NCI-H1092 (cell line): ENCODE measurements around the gene SEC22B.
A peak's percentile ranks its signal among the peaks of the same experiment; 100 is the strongest.
"Not testable (repeated sequence)": the region's sequence is repeated elsewhere in the genome, so short reads cannot be mapped to it uniquely, and the experiment has no call there.

Experiments used
- DNase-seq: peaks from one replicate; lab custom pipeline; 2025; lab: John Stamatoyannopoulos, UW

The SEC22B gene

DNA sequence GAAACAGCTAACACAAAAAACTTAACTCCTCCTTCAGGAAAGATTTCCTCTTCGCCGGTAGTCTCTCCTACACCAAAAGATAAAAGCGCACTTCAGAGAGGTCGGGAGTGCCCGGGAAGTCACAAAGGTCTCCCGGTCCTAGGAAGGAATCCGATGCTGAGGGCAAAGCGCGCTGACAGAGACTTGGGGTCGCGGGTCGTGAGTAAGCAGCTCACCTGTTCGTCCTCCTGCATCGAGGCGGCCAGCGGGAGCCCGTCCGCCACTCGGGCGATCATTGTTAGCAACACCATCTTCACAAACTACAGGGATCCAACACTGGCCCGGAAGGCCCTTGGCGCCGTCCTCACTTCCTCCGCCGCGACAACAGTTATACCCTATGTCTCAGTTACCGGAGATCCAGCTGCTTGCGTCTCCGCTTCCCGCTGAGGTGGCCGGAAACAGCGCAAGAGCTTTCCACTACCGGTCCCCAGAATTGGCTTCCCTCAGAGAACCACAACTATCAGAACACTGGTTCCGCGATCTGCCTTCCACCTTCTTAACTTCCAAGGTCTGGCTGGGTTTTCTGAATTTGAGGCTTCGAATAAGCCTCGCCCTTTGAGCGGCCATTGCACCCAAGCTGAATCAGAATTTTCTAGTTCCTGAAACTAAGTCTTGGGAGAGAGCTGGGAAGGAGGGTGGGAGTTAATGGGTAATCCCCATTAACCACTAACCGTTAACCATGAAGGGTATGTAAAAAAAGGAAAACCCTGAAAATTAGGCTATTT is at the start of gene SEC22B:
Gene SEC22B (minus strand): TSS at position 429 of the 764 bp plus-strand sequence. CDS start 139 bp downstream, at position 290.
- DNase-seq, result peak; percentile 80

DNA sequence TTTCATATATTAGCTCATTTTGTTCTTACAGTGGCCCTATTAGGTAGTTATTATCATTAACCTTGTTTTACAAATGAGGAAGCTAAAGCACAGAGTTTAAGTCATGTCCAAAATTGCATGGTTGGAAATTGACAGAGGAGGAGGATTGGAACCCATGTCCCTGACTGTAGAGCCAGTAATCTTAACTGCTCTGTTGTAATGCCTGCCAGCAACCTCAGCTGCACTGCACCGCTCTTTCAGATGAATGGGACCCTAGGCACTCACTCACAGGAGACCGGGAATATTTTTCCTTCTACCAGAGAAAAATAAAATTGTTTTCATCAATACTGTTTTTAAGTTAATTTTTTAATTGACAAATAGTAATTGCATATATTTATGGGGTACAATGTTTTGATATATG is 41.6 kb upstream of the SEC22B start:
- DNase-seq, result not testable (repeated sequence)

DNA sequence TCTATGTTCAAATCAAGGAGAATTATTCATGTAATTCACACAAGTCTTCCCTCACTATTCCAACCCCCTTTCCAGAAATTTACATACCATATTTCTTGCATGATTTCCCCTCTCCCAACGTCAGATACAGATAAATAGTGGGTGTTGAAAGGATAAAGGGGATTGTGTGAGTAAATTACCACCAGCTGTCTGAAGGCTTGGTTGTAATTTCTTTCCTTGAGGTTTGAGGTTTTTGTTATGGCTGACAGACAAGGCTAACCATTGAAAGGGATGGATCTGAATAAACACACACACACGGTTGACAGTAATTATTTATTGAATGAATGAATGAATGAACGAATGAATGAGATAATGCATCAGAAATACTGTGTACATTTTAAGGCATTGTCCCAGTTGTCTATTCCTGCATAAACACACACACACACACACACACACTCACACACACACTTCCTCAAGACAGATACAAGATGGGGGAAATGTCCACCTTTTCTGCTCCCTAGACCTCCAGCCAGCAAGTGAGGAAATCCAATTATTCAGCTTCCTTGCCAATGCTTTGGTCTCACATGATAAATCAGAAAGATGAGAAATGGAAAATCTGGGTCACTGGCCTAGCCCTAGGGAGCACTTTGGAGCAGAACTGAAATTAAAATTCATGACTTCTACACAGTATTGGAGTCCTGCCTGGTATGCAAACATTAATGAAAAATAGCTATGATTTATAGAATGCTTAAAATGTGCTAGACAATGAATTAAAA is 41.0 kb upstream of the SEC22B start:
- not testable (repeated sequence) for DNase-seq

DNA sequence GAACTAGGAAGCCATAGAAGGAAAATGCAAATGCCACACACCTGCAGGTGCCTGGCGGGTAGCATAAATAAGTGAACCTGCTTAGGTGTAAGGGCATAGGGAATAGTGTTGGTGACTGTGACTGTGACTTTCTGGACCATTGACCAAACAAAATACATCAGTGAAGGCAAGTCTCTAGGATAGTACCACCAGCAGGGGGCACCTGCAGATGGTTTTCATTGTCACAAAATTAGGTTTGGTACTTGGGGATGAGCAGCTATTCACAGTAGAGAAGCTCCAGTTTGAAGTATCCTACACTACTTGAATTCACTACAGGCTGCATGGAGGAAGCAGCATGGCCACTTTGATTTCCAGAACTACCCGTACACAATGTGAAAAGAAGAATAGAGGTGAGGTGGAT is 37.3 kb upstream of the SEC22B start:
- DNase-seq, result not testable (repeated sequence)

DNA sequence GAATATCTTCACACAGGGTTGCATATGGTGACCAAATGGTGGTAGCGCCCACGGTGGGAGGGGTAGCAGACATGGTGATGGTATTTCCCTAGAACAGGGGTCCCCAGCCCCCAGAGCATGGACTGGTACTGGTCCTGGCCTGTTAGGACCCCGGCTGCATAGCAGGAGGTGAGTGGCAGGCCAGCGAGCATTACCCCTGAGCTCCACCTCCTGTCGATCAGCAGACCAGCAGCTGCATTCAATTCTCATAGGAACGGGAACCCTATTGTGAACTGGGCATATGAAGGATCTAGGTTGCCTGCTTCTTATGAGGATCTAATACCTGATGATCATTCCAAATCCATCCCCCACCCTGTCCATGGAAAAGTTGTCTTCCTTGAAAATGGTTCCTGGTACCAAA is 34.4 kb upstream of the SEC22B start:
- not testable (repeated sequence) for DNase-seq

DNA sequence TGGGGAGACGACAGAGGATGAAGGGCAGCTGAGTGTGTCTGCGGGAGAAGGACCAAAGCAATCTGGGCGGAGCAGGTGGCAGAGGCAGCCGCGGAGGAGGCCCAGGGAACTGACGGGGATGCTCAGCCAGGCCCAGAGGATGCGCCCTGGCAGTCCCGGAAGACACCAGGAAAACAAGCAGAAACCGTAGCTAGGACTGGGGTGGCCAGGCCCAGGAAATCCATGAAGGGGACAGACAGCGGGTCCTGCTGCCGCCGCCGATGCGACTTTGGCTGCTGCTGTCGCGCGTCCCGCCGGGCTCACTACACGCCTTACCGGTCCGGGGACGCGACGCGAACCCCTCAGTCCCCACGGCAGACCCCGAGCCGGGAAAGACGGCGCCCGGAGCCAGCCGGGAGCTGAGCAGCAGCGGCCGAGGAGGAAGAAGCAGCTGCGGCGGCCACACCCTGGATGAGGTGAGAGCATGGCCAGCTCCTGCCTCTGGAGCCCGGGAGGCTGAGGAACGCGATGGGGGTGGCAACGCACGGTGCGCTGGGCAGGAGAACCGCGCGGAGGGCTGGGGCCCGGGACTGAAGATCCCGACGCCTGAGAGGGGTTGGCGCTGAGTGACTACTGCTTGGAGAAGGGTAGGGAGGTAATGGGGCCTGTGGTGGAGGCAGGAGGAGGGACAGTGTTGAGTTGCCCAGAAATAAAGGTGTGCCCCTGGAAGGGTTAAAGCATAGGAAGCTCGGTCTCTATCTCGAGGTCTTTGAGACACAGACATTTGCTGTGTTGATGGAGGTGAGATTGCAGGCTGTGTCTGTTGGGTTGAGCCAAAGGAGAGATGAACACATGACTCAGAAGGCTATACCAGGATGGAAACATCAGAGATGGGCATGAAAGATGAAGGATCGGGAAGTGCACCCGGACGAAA is 20.8 kb upstream of the SEC22B start:
- DNase-seq, result not testable (repeated sequence)

DNA sequence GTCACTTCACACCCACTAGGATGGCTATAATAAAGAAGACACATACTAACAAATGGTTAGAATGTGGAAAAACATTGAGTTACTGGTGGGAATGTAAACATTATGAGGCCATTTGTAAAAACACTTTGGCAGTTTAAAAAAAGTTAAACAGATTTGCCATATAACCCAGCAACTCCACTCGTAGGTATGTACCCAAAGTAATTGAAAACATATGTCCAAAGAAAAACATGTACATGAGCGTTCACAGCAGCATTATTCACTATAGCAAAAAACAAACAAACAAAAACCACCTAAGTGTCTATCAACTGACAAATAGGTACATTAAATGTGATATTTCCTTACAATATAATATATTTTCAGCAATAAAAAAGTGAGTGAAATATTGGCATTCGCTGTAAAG is 12.3 kb upstream of the SEC22B start:
- DNase-seq, result not testable (repeated sequence)

DNA sequence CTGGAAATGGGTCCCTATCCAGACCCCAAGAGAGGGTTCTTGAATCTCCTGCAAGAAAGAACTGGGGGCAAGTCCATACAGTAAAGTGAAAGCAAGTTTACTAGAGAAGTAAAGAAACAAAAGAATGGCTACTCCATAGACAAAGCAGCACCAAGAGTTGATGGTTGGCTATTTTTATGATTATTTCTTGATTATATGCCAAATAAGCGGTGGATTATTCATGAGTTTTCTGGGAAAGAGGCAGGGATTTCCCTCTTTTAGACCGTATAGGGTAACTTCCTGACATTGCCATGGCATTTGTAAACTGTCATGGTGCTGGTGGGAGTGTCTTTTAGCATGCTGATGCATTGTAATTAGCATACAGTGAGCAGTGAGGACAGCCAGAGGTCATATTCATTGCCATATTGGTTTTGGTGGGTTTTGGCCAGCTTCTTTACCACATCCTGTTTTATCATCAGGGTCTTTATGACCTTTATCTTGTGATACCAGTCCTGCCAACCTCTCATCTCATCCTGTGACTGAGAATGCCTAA is 5.9 kb upstream of the SEC22B start:
- DNase-seq, result not testable (repeated sequence)

DNA sequence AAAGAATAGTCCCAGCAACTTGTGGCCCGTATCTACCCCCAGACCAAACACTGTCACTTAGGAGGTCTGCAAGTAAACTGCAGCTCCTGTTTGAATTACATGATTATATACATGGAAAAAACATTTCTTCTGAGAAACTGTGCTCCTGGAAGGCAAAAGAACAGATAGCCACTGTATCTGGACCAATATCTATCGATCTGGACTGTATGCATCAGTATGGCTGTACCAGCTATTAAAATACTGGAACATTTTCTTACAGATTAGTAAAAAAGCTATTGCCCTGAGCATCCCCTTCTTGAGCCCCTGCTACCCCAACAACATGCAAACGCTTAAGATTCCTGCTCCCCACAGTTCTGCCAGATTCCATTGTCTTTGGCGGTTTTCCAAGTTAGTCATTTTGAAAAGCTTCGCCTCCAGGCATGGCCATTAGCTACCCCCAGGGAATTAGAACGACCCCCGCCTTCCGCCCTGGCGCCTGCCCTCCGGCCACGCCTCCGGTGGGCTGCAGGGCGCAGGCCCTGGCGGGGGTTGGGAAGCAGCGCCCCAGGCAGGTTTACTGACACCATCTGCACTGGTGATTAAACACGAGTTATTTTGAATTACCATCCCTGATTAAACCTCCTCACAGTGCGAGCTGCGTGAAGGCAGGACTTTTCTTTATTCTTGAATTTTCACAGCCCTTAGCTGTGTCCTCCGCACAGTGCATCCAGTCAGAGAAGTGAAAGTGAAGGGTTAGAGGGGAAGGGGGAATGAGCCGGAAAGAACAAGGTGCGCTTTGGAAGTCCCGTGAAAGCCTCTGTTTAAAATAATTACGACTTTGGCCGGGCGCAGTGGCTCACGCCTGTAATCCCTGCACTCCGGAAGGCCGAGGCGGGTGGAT is 3.7 kb upstream of the SEC22B start:
- DNase-seq, result peak; percentile 70

DNA sequence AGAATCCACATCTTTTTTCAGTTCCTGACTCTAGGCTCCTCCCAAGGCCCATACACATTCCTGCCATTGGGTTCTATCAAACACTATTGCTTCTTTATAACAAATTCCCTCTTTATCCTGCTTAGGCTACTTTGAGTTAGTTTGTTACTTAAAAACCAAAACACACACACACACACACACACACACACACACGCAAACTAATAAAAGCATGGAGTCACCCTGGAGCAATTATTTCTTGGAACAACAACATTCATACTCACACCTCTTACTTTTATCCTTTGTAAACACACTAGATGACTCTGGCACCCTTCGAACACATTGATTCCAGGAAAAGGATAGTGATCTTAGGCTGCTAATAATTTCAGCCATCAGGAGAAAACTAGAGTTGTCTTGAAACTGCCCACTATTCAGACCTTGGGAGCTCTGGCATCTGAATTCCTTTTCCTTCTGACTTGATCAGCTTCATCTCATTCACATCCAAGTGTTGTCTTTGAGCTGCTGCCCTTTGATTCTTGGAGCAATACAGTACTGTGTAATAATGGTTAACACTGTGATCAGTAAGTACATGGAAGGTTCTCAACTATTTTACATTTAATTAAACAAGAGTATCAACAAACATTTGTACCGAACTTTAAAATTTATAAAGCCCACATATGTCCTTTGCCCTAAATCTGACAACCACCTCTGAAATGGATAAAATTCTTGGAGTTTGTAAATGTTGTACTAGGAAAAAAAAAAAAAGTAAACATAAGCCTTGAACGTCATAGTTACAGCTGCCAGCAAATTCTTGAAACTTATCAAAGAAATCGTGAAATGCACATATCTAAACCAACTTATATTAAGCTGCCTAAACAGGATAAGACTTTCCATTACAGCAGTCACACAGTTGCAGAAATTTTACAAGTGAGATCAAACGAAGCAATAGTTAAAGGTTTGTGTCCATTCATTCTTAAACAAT is 2.8 kb upstream of the SEC22B start:
- no peak for DNase-seq

DNA sequence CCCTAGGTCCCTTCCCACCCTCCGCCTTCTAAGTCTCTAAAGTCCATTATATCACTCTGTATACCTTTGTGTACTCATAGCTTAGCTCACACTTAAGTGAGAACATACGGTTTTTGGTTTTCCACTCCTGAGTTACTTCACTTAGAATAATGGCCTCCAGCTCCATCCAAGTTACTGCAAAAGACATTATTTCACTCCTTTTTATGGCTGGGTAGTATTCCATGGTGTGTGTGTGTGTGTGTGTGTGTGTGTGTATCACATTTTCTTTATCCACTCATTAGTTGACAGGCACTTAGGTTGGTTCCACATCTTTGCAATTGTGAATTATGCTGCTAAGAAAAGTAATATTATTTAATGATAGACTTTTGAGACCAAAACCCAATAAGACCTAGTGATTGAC is 1.7 kb upstream of the SEC22B start:
- DNase-seq, result not testable (repeated sequence)

DNA sequence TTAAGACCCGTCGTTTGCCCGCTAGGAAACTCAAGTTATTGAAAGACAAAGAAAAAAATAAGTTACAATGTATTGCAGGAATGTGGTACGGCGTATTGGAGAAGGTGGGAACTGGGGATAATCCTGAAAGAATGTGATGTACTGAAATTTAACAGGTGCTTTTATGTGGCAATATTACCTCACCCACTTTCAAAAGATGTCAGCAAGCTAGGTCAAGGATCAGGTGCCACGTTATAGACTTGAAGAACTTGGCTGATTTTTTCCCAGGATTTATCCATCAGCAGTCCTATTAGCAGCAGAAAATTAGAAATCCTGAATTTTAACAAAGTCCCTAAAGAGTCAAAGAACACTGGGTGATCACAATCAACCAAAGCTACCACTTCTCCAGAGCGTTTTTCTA is 632 bp downstream of the SEC22B start:
- DNase-seq, result not testable (repeated sequence)

DNA sequence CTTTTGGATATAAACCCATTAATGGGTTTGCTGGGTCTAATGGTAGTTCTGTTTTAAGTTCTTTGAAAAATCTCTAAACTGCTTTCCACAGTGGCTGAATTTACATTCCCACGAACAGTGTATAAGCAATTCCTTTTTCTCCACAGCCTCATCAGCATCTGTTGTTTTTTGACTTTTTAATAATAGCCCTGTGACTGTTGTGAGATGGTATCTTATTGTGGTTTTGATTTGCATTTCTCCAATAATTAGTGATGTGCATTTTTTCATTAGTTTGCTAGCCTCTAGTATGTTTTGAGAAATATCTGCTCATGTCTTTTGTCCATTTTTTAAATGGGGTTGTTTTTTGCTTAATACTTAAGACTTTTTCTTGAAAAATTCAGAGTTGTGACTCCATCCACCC is 11.6 kb downstream of the SEC22B start:
- not testable (repeated sequence) for DNase-seq

DNA sequence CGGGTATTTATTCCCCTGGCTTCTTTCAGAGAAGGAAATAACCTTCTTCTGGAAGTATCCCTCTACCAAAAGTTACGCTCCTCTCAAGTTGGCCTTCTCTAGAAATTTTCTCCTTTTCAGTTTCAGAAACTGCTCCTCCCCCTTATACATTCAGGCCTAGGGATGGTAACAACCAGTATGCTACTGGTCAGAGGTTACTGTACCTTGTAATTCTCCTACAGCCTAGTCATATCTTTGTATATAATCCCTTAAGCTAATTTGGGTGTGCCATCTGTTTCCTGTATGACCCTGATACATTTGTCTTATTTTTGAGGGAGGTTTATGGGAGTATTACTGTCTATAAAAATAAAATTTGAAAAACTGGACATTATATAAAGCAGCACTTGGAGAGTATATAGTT is 14.3 kb downstream of the SEC22B start:
- DNase-seq, result not testable (repeated sequence)

DNA sequence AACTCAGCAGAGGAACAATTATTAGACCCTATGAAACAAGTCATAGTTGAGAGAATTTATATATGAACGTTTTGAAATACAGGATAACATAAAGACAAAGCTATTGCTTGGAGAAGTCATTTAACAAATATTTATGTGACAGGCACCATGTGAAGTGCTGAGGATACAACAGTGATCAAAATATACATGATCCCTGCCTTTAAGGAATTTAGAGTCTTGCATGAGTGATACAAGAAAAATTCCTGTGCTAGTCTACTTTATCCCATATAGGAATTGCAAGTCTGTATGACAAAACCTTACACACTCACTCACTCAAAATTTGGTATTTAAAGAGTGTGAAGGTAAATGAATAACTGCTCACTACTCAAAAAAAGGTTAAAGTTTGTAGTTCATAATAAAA is 17.8 kb downstream of the SEC22B start:
- DNase-seq, result not testable (repeated sequence)

DNA sequence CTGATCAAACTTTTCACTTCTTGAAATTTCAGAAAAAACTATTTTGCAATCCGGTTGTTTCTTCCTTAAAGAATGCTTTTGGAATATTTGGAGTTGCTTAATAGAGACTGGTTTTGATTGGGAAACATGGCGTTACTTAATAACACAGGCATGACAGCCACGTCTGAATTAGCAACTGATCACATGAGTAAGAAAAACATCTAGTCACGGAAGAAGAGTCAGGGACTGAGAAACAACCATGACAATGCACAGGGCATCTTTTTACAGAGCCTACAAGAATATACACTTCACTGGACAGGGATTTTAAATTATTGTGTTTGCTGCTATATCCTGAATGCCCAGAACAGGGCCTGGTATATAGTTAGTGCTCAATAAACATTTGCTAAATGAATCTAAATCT is 18.2 kb downstream of the SEC22B start:
- not testable (repeated sequence) for DNase-seq

DNA sequence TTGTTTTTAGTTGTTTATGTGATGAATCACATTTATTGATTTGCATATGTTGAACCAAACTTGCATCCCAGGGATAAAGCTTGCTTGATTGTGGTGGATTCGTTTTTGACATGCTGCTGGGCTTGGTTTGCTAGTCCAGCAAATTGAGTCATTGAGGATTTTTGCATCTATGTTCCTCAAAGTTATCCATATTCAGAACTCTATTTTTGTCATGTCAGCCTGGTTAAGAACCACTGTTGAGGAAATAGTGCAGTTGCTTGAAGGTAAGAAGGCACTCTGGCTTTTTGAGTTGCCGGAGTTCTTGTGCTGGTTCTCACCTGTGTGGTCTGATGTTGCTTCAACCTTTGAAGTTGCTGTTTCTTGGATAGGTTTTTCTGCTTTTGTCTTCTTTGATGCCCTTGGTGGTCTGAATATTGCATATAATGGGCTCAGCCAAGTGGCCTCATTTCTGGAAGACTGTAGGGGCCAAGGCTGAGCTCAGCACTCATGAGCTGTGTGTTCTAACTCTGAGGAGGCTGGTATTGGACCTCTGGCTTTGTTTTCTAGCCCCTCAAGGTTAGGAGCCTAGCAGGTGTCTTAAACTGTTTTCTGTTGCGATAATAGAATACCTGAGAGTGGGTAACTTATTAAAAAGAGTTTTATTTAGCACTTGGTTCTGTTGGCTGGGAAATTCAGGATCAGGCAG is 26.0 kb downstream of the SEC22B start:
- DNase-seq, result not testable (repeated sequence)

DNA sequence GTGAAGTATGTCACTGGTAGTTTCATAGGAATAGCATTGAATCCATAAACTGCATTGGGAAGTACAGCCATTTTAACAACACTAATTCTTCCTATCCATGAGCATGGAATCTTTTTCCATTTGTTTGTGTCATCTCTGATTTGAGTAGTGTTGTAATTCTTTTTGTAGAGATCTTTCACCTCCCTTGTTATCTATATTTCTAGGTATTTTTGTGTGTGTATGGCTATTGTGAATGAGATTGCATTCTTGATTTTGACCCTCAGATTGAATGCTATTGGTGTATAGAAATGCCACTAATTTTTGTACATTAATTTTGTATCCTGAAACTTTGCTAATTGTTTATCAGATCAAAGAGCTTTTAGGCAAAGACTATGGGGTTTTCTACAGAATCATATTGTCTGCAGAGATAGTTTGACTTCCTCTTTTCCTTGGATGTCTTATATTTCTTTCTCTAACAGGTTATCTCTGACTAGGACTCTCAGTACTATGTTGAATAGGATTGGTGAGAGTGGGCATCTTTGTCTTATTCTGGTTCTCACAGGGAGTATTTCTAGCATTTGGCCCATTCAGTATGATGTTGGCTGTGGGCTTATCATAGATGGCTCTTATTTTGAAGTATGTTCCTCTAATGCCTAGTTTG is 26.8 kb downstream of the SEC22B start:
- not testable (repeated sequence) for DNase-seq

DNA sequence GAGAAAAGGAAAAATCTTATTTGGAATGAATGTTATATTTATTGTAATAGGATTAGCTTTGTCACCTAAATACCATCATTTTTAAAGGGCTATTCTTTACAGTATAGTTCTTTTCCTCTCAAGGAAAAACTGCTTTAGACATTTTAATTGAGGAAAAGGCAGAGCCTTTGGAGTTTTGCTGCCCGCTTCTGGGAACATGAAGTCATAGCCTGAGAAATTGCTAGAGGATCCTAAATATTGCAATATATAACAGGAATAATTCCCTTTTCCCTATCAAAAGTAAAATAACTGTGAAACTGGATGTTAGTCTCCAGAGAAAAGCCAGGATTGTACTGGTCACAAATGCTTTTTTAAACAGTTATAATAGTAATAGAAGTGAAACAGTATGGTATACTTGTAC is 30.5 kb downstream of the SEC22B start:
- not testable (repeated sequence) for DNase-seq
